ENCODE data around the gene TMEM191C.
A peak's percentile ranks its signal among the peaks of the same experiment; 100 is the strongest.
"Not testable (repeated sequence)": the region's sequence is repeated elsewhere in the genome, so short reads cannot be mapped to it uniquely, and the experiment has no call there.

The TMEM191C gene

GRCh38 chr22:21467337-21468193 is at the start of gene TMEM191C:
TMEM191C (plus strand) TSS chr22:21467387; CDS start chr22:21467460, 73 bp downstream.
- DNase-seq (ENCODE audit: low spot score): not testable (repeated sequence)

DNA sequence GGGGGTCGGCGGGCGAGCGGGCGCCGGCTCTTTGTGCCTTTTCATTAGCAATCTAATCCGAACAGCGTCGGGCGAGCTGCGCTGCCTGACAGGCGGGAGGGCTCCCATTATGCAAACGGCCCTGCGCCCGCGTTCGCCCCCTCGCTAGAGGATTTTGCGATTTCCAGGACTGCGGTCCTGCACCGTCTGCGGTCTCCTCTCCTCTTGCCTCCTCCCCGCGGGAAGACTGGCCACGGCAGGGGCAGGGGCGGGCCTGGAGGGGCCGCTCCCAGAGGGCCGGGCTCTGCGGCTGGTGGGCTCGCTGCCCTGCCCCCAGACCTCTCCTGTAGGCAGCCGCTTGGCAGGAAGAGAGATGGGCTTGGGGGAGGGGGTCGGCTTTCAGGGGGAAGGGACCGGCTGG is 49.3 kb upstream of the TMEM191C start:
- not testable (repeated sequence) for DNase-seq (ENCODE audit: low spot score)

DNA sequence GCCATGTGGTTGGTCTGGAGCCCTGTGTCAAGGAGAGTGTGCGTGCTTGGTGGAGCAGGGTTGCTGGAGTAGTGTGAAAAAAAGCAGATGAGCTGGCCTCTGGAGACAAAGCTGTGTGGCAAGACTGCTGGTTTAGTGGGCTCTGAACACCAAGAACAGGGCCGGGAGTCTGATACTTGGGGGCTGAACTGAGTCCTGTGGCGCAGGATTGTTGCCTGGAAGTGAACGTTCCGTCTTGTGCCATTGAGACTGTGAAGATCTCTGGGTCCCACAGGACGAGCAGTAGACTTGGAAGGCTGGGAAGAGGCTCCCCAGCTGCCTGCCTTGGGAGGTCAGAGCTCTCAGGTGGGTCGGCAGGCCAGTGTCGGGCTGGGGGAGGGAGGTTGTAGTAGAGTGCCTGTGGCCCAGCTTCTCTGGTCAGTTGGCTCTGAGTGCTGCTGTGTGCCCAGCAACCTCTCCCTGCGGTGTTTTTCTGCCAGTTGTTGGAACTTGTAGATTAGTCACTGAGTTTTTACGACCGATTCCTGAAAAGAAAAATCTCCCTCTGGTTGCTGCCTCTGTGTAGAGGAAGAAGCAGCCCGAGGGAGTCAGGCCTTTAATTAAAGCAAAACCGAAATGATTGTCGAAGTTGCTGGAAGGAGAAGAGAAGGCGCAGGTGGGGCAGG is 48.1 kb upstream of the TMEM191C start:
- not testable (repeated sequence) for DNase-seq (ENCODE audit: low spot score)

GRCh38 chr22:21420180-21420763 is 46.9 kb upstream of the TMEM191C start:
- not testable (repeated sequence) for DNase-seq (ENCODE audit: low spot score)

DNA sequence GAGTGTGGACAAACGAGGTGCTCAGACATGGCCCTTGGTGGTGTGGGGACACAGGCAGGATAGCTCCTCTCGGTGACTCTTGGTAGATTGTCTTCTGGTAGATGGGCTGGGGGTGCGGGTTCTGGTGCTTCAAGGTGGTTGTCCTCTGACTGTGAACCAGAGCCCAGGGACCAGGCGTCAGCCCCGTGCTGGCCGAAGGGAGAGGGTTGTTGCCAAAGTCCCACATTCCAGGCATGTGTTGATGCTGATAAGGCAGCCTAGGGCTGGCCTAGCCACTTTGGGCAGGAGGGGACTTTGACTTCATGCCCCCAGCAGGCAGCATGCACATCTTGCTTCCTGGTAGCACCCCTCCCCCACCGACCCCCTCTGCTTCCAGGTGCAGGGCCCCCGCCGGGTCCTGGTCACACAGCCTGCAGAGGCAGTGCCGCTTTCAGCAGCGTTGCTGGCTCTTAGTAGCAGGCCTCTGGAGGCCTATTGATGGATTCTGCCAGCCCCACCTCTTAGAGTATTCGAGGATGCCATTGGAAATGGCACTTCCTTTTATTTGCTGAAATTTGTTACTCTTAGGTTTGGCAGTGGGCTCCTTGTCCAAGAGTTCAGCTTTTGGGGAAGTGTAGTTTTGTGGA is 43.0 kb upstream of the TMEM191C start:
- DNase-seq (ENCODE audit: low spot score): not testable (repeated sequence)

GRCh38 chr22:21434378-21435233 is 32.6 kb upstream of the TMEM191C start:
- not testable (repeated sequence) for DNase-seq (ENCODE audit: low spot score)

- not testable (repeated sequence) for DNase-seq (ENCODE audit: low spot score)
Measured at GRCh38 chr22:21435998-21436810, 31.0 kb upstream of the TMEM191C start.

- not testable (repeated sequence) for DNase-seq (ENCODE audit: low spot score)
Measured at GRCh38 chr22:21438013-21438412, 29.2 kb upstream of the TMEM191C start.

GRCh38 chr22:21440018-21440636 is 27.1 kb upstream of the TMEM191C start:
- not testable (repeated sequence) for DNase-seq (ENCODE audit: low spot score)

GRCh38 chr22:21440676-21441075 is 26.5 kb upstream of the TMEM191C start:
- DNase-seq (ENCODE audit: low spot score): not testable (repeated sequence)

DNA sequence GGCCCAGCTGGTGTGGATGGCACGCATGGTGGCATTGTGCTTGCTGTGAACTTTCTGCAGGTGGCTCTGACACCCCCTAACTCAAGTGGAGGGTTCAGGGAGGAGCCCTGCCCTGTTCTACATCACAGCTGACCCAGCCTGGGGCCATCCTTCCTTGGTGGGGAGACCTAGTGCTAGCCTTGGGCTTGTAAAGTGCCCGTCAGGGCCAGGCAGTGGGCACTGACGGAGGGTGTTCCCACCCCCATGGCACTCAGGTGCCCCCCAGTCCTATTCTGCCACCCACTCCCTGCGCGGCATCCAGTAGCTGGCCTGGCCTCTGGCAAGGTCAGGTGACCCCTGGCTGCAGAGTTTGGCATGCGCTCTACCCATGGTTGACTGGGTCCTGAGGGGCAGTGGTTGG is 26.0 kb upstream of the TMEM191C start:
- not testable (repeated sequence) for DNase-seq (ENCODE audit: low spot score)

- not testable (repeated sequence) for DNase-seq (ENCODE audit: low spot score)
Measured at GRCh38 chr22:21442123-21442522, 25.1 kb upstream of the TMEM191C start.

GRCh38 chr22:21442646-21443045 is 24.5 kb upstream of the TMEM191C start:
- peak; percentile 59 for DNase-seq (ENCODE audit: low spot score)

GRCh38 chr22:21443057-21443734 is 24.0 kb upstream of the TMEM191C start:
- DNase-seq (ENCODE audit: low spot score): peak; percentile 56

DNA sequence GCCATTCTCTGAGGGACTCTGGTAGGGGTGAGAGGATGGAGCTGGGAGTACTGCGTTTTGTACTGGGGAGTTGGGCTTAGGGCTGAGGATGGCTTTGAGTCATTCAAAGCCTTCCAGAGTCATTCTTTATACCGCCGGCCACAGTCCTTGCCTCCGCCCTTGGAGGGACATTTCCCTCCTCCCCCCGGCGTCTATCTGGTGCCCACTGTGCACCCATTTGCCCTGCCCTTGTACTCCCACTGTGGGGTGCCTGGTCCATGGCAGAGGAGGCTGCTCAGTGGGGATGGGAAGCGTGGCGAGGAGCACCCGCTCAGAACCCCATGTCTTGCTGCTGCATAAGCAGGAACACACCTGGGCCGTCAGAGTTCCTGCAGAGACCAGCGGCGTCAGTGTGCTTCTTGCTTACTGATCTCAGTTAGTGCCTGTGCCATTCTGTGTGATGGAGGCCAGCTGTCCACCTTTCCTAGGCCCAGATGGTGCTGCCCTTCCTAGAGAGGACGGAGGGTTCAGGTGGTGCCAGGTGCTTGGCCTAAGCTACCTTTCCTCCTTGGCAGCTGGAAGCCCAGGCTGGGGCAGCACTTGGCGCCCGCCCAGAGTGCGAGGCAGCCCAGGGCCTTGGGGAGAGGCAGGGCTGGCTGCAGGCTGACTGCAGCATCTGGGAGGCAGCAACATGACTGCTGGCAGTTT is 23.3 kb upstream of the TMEM191C start:
- DNase-seq (ENCODE audit: low spot score): peak; percentile 45

- DNase-seq (ENCODE audit: low spot score): peak; percentile 53
Measured at GRCh38 chr22:21444701-21445436, 22.3 kb upstream of the TMEM191C start.

- DNase-seq (ENCODE audit: low spot score): peak; percentile 42
Measured at GRCh38 chr22:21445437-21446127, 21.6 kb upstream of the TMEM191C start.
